Measurements from ENCODE around the gene GALP.
"Not testable (repeated sequence)": the region's sequence is repeated elsewhere in the genome, so short reads cannot be mapped to it uniquely, and the experiment has no call there.

The GALP gene

GRCh38 chr19:56148096-56148495 is 27.7 kb upstream of the GALP start:
- no peak for DNase-seq (ENCODE audit: low read depth, low spot score)

GRCh38 chr19:56148955-56149655 is 26.7 kb upstream of the GALP start:
- DNase-seq (ENCODE audit: low read depth, low spot score): not testable (repeated sequence)

- no peak for DNase-seq (ENCODE audit: low read depth, low spot score)
Measured at GRCh38 chr19:56149656-56150038, 26.2 kb upstream of the GALP start.

GRCh38 chr19:56150358-56150757 is 25.4 kb upstream of the GALP start:
- no peak for DNase-seq (ENCODE audit: low read depth, low spot score)

GRCh38 chr19:56152644-56153043 is 23.2 kb upstream of the GALP start:
- no peak for DNase-seq (ENCODE audit: low read depth, low spot score)

- no peak for DNase-seq (ENCODE audit: low read depth, low spot score)
Measured at GRCh38 chr19:56153507-56153906, 22.3 kb upstream of the GALP start.

- DNase-seq (ENCODE audit: low read depth, low spot score): no peak
Measured at GRCh38 chr19:56155124-56155687, 20.6 kb upstream of the GALP start.

GRCh38 chr19:56156768-56157167 is 19.0 kb upstream of the GALP start:
- DNase-seq (ENCODE audit: low read depth, low spot score): no peak

GRCh38 chr19:56158170-56158757 is 17.5 kb upstream of the GALP start:
- DNase-seq (ENCODE audit: low read depth, low spot score): no peak

GRCh38 chr19:56159009-56159559 is 16.7 kb upstream of the GALP start:
- DNase-seq (ENCODE audit: low read depth, low spot score): no peak

GRCh38 chr19:56159622-56160271 is 16.1 kb upstream of the GALP start:
- DNase-seq (ENCODE audit: low read depth, low spot score): no peak

- DNase-seq (ENCODE audit: low read depth, low spot score): no peak
Measured at GRCh38 chr19:56161534-56161933, 14.3 kb upstream of the GALP start.

GRCh38 chr19:56162258-56162657 is 13.6 kb upstream of the GALP start:
- DNase-seq (ENCODE audit: low read depth, low spot score): no peak

- DNase-seq (ENCODE audit: low read depth, low spot score): no peak
Measured at GRCh38 chr19:56163097-56163496, 12.7 kb upstream of the GALP start.

GRCh38 chr19:56167064-56167578 is 8.7 kb upstream of the GALP start:
- no peak for DNase-seq (ENCODE audit: low read depth, low spot score)

- DNase-seq (ENCODE audit: low read depth, low spot score): no peak
Measured at GRCh38 chr19:56170261-56170660, 5.5 kb upstream of the GALP start.

- DNase-seq (ENCODE audit: low read depth, low spot score): no peak
Measured at GRCh38 chr19:56174086-56174485, 1.7 kb upstream of the GALP start.

GRCh38 chr19:56174550-56174949 is 1.3 kb upstream of the GALP start:
- DNase-seq (ENCODE audit: low read depth, low spot score): no peak

GRCh38 chr19:56176310-56176709 is 502 bp downstream of the GALP start:
- DNase-seq (ENCODE audit: low read depth, low spot score): not testable (repeated sequence)

- DNase-seq (ENCODE audit: low read depth, low spot score): no peak
Measured at GRCh38 chr19:56176881-56177280, 1.1 kb downstream of the GALP start.

GRCh38 chr19:56177564-56178243 is 1.9 kb downstream of the GALP start:
- no peak for DNase-seq (ENCODE audit: low read depth, low spot score)

GRCh38 chr19:56189785-56190184 is 14.0 kb downstream of the GALP start:
- DNase-seq (ENCODE audit: low read depth, low spot score): no peak
